NCI-H1694 treated with DMSO at 0.1 percent for 48 hours (cell line): Measurements from ENCODE around the gene TLE6.
"Not testable (repeated sequence)": the region's sequence is repeated elsewhere in the genome, so short reads cannot be mapped to it uniquely, and the experiment has no call there.

Source experiments
- DNase-seq: peaks from one replicate; lab custom pipeline; 2025; lab: John Stamatoyannopoulos, UW

TLE6 gene

DNA sequence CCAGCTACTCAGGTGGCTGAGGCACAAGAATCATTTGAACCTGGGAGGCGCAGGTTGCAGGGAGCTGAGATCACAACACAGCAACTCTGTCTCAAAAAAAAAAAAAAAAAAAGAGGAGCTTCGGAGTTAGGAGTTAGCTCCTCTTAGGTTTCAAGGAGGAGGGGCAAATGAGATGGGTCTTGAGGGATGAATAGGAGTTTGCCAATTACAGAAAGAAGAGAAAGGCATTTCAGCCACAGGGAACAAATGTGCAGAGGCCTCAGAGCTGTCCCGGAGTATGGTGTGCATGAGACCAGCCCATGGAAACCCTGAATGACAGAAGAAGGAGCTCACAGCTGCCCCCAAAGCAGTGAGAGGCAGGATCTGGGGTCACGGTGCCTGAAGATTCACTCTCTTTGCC, 27.2 kb downstream of the TLE6 start:
- no peak for DNase-seq

- DNase-seq = no peak
These were observed 28.0 kb downstream of the TLE6 start for GRCh38 chr19:3005345-3005744.

DNA sequence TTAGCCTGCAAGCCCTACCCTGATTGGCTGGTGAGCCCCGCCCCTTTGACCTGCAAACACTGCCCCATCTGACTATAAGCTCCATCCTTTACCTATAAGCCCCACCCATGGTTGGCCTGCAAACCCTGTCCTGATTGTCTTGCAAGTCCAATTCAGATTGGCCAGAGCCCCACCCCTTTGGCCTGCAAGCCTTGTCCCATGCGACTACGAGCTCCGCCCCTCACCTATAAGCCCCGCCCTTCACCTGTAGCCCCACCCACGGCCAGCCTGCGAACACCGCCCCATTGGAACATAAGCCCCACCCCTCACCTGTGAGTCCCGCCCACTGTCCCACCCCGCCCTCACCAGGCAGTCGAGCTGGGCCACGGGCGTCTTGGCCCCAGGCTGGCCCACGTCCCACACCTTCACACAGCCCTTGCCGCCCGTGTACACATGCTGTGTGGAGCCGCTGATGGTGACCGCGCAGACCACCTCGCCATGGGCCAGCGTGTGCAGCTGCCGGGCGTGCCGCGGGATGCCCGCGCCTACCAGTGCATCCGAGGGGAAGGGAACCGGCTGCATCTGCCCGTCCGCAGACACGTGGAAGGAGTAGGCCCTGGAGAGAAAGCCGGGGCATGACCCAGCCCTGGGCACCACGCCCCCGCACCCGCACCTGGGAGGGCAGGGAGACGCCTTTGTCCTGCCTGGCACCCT, 28.9 kb downstream of the TLE6 start:
- DNase-seq = no peak

DNA sequence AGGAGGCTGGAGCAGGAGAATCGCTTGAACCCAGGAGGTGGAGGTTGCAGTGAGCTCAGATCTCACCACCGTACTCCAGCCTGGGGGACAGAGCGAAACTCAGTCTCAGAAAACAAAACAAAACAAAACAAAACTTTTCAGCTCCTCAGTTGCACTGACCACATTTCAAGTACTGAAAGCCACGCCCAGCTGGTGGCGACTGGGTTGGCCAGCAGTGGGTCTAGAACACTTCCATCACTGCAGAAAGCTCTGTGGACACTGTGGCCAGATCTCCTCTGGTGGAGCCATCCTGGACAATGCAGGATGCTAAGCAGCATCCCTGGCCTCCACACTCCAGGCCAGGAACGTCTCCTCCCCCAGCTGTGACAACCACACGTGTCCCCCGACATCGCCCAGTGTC, 30.6 kb downstream of the TLE6 start:
- no peak for DNase-seq

GRCh38 chr19:3008994-3009393, 31.6 kb downstream of the TLE6 start:
- DNase-seq = no peak

- no peak for DNase-seq
These were observed 33.5 kb downstream of the TLE6 start for GRCh38 chr19:3010871-3011270.

DNA sequence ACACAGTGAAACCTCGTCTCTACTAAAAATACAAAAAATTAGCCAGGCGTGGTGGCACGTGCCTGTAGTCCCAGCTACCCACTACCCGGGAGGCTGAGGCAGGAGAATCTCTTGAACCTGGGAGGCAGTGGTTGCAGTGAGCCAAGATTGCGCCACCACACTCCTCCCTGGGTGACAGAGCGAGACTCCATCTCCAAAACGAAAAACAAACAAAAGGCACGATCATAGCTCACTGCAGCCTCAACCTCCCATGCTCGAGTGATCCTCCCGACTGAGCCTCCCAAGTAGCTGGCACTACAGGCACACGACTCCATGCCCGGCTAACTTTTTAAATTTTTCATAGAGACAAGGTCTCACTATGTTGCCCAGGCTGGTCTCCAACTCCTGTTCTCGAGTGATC, 34.7 kb downstream of the TLE6 start:
- DNase-seq = not testable (repeated sequence)

DNA sequence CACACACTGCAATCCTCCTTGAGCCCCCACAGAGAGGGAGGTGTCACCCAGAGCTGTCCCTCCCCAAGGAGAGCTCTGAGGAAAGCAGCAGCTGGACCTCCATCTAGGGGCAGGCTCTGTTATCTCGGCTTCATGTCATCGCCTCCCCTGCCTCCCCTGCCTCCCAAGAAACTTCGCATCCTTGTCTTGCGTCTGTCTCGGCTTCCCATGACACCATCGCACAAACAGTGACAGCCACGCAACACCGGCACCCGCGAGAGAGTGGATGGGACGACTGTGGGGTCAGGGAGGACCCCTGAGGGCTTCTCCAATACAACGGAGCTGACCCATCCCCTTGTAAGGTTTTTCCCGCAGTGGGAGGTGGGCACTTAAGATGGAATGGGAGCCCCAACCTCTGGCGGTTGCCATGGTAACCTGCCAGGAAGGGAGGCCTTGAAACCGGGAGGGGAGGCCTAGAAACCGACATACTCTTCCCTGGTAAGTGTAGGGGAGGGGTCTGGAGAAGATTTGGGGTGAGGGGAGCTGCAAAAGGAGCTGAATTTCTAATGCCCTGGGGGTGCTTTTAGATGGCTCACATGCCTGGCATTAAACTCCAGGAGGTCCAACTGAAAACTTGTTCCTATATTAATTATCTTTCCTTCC, 35.4 kb downstream of the TLE6 start:
- no peak for DNase-seq

- DNase-seq = no peak
These were observed 35.9 kb downstream of the TLE6 start for GRCh38 chr19:3013263-3013725.

- DNase-seq = no peak
These were observed 36.8 kb downstream of the TLE6 start for GRCh38 chr19:3014135-3014534.

GRCh38 chr19:3015126-3016057, 38.0 kb downstream of the TLE6 start:
- DNase-seq = no peak

GRCh38 chr19:3017923-3018322, 40.6 kb downstream of the TLE6 start:
- no peak for DNase-seq

DNA sequence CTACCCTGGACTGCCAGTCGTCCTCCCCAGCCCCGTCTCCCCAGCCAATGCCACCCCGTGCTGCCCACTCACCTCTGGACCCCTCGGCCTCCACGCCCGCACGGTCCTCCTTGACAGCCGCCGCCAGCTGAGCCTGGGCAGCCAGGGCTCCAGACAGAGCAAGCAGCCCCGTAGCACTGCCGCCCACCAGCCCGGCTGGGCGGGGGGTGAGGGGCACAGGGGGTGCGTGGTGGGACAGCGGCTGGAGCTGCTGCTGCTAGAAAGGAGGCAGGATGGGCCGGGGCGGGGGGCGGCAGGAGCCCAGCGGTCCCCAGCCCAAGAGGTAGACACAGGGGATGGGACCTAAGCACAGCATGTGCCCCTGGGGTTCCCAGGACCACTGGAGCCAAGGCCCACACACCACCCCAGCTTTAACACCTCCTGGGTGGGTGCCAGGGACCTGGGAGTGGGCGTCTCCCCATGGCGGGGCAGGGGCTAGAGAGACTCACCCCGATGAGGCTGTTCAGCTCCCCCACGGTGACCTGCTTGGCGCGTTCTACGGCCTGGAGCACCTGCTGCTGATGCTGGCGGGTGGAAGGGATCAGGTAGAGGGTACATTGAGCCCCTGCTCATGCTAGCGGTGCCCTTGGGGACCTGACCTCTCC, 42.0 kb downstream of the TLE6 start:
- DNase-seq = no peak

GRCh38 chr19:3020321-3020960, 43.1 kb downstream of the TLE6 start:
- DNase-seq = no peak

GRCh38 chr19:3024509-3024869, 47.1 kb downstream of the TLE6 start:
- DNase-seq = no peak

DNA sequence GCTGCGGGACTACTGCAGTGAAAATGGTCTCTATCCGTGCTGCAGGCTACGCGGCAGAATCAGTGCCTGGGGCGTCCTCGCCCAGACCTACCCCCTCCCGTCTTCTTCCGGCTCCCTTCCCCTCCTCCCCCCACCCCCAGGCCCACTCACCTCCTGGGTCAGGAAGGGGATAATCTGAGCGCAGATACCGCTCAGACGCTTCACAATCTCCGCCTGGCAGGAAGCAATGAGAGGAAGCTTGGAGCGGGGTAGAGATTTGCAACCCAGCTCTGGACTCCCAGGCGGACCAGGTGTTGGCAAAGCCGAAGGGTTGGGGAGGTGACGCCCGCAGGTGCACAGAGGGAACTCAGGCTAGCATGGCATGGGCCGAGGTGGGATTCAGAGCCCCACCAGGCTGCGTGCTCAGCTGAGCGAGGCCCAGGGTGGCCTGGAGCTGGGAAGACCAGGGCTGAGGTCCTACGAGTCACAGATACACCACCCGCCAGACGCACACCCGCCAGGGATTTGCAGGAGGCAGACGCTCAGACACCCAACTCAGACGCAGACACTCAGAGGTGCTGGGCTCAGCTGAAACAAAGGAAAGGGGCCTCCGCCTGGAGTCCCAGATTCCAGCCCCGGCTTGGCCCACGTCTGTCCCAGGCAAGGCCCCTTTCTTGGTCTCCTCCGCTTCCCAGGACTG, 47.6 kb downstream of the TLE6 start:
- DNase-seq = no peak

GRCh38 chr19:3025549-3025886, 48.2 kb downstream of the TLE6 start:
- no peak for DNase-seq

GRCh38 chr19:3026768-3027167, 49.4 kb downstream of the TLE6 start:
- no peak for DNase-seq

DNA sequence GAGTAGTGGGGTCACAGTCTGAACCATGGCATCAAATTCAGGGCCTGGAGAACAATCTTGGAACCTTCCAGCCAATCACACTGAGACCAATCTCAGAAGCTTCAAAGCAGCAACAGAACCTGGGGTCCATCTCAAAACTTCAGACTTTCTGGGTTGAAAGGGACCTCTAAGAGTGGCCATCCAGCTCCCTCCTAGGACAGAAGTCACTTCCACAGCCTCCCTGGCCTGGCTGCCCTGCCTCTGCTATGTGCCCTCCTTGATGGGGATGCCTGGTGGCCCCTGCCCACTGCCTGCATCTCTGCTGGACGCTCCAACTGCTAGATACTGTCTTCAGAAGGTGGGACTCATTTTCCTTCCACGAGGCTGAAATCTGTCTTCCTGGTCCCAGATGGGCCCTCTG, 49.9 kb downstream of the TLE6 start:
- DNase-seq = no peak

- no peak for DNase-seq
These were observed 50.6 kb downstream of the TLE6 start for GRCh38 chr19:3027981-3028304.

DNA sequence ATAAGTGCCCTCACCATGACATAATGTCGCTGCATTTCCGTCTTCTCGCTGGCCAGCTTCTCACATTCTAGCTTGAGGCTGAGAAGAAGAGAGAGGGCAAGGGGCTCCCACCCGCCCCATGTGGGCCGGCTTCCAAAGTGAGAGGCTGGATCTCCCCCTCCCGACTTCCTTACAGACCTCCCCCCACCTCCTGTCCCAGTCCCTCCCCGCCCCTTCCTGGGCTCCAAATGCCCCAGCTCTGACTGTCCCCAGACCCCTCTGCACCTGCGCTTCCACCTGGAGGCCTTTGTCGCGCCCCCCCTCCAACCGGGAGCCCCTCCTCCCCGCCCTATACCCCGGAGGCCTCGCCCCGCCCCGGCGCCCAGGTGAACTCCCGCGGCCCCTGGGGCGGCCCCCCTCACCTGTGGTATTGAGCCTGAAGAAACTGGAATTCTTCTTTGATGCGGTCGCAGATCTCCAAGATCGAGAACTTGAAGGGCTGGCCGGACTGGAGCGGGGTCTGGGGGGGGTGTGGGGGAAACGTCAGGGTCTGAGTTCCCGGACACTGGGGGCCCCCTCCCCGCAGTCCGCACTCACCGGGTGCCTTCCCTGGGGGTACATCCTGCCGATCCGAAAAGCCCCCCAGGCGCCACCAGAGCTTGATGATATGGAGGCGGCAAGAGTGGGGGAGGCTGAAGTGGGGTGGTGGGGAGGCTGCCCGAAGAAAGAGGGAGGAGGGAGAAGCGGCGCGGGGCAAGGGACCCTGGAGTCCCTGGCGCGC, 51.1 kb downstream of the TLE6 start:
- DNase-seq = no peak
